K562 (cell line): ENCODE data around the gene KIF25. TPM values are rescaled to one million over a fixed set of nuclear protein-coding genes. Genes with fewer than 3 reads are reported as not detected.
A peak's percentile ranks its signal among the peaks of the same experiment; 100 is the strongest.

Experiments
- ATAC-seq: fragments of 200-7000 bp; cut with Tn5 transposase; 3 replicates; pipeline ENCODE4 v1.9.1; 2020; ENCODE audit warnings: moderate library complexity
- BruUV-seq: library from RNA; stranded (reverse); fragments of 400-500 nt; replicated peaks from 2 replicates; lab custom pipeline; 2021; lab: Mats Ljungman, UMichigan
- CTCF ChIA-PET: fragments of 300-600 bp; formaldehyde crosslinking; extraction: SDS; loops from one replicate; lab custom pipeline; 2021; ENCODE audit warnings: low intra/inter-chr PET ratio; lab: Yijun Ruan, JAX
- POLR2A ChIA-PET: fragments of 300-600, 350-650 bp; sonication (Branson Sonifier 250); formaldehyde crosslinking; extraction: SDS; loops from one replicate; lab custom pipeline; 2021; ENCODE audit warnings: antibody characterized with exemption, inconsistent platforms; lab: Yijun Ruan, JAX
- DNase-seq, 4 experiments: peaks; one replicate each; pipeline versions ENCODE4 v3.0.0 to v3.0.0-alpha.2; 2011 to 2018; ENCODE audit warnings: low spot score in 3 of 4, mixed read lengths in 3 of 4; ENCODE audit errors: extremely low read depth in 1 of 4
- FAIRE-seq: peaks from 2 replicates; lab custom pipeline; 2011; peaks lifted over from hg19 to GRCh38; lab: Jason Lieb, UNC
- H2AFZ ChIP-seq: 2 replicates; pipeline ENCODE4 v1.6.0; 2011; ENCODE audit warnings: low read depth, low read length, control low read depth, inconsistent platforms
- H3K27ac ChIP-seq: fragments of 200-600 bp; 3 replicates; pipeline ENCODE4 v1.8.0; 2011; ENCODE audit warnings: low read depth, mild to moderate bottlenecking, control low read depth, inconsistent platforms, low read length, moderate library complexity, mixed read lengths; ENCODE audit errors: extremely low read depth
- H3K27me3 ChIP-seq, 2 experiments: fragments of 300-600 bp in 1 of 2; 2 replicates in 1 of 2; 3 replicates in 1 of 2; pipeline versions ENCODE4 v1.6.0 to v1.8.0; 2011; ENCODE audit warnings: inconsistent platforms in 2 of 2, low read length in 2 of 2, mild to moderate bottlenecking in 1 of 2, mixed read lengths in 1 of 2, moderate library complexity in 1 of 2; ENCODE audit not compliant: control insufficient read depth in 2 of 2, insufficient read depth in 2 of 2
- H3K36me3 ChIP-seq: fragments of 300-600 bp; 3 replicates; pipeline ENCODE4 v1.8.0; 2011; ENCODE audit warnings: mild to moderate bottlenecking, low read length, inconsistent platforms; ENCODE audit not compliant: control insufficient read depth, insufficient read depth
- H3K4me1 ChIP-seq, 2 experiments: fragments of 200-600 bp in 1 of 2; replicated peaks in 1 of 2; 2 replicates in 1 of 2; 3 replicates in 1 of 2; pipeline versions ENCODE4 v1.5.1 to v1.8.0; 2011; ENCODE audit warnings: inconsistent platforms in 2 of 2, low read length in 2 of 2, mild to moderate bottlenecking in 1 of 2, mixed read lengths in 1 of 2, moderate library complexity in 1 of 2; ENCODE audit not compliant: control insufficient read depth in 2 of 2, insufficient read depth in 2 of 2
- H3K4me2 ChIP-seq: 2 replicates; pipeline ENCODE4 v1.6.1; 2011; ENCODE audit warnings: low read length, control low read depth, inconsistent platforms, mixed read lengths; ENCODE audit not compliant: insufficient read depth
- H3K4me3 ChIP-seq: fragments of 200-600 bp; sonication (generic), shearing (Covaris generic); 2 replicates; pipeline ENCODE4 v1.5.1; 2016; ENCODE audit warnings: control low read depth, inconsistent platforms
- H3K79me2 ChIP-seq: fragments of 200-600 bp; 3 replicates; pipeline ENCODE4 v1.8.0; 2011; ENCODE audit warnings: low read length, inconsistent platforms; ENCODE audit not compliant: control insufficient read depth, insufficient read depth
- H3K9ac ChIP-seq, 2 experiments: 2 replicates each; pipeline versions ENCODE4 v1.6.0 to v1.6.1; 2011; ENCODE audit warnings: low read depth in 2 of 2, low read length in 2 of 2, control low read depth in 1 of 2, inconsistent platforms in 1 of 2, mild to moderate bottlenecking in 1 of 2, mixed read lengths in 1 of 2; ENCODE audit not compliant: insufficient read depth in 1 of 2
- H3K9me1 ChIP-seq: one replicate; pipeline ENCODE4 v1.6.0; 2011; ENCODE audit warnings: inconsistent platforms, mild to moderate bottlenecking, low read length, moderate library complexity; ENCODE audit not compliant: control insufficient read depth, insufficient read depth
- H3K9me3 ChIP-seq: replicated peaks from 2 replicates; pipeline ENCODE4 v1.5.1; 2011; ENCODE audit warnings: low read depth, low read length, inconsistent platforms; ENCODE audit not compliant: control insufficient read depth, insufficient read depth
- H4K20me1 ChIP-seq: replicated peaks from 2 replicates; pipeline ENCODE4 v1.6.1; 2011; ENCODE audit warnings: low read length, inconsistent platforms, mixed read lengths; ENCODE audit not compliant: control insufficient read depth, insufficient read depth
- ELF4 ChIP-seq: fragments of 450-650 bp; formaldehyde crosslinking; IDR thresholded peaks from 2 replicates; pipeline ENCODE4 v1.4.0; 2022; ENCODE audit warnings: missing genetic modification characterization
- GATAD2B ChIP-seq: fragments of 450-650 bp; IDR thresholded peaks from 2 replicates; pipeline ENCODE4 v1.6.1; 2017; ENCODE audit warnings: mild to moderate bottlenecking, borderline replicate concordance
- KDM5B ChIP-seq: fragments of 200-600 bp; sonication (generic); IDR thresholded peaks from 2 replicates; pipeline ENCODE4 v1.6.1; 2012; ENCODE audit warnings: low read depth, mild to moderate bottlenecking, moderate library complexity, low read length, control low read depth, inconsistent platforms; ENCODE audit not compliant: insufficient replicate concordance
- MAFG ChIP-seq: fragments of 450-650 bp; conservative IDR thresholded peaks from 2 replicates; pipeline ENCODE4 v1.6.1; 2016; ENCODE audit warnings: missing genetic modification characterization, missing compliant biosample characterization
- RBM25 ChIP-seq: fragments of 200-400 bp; formaldehyde crosslinking; IDR thresholded peaks from 2 replicates; pipeline ENCODE4 v1.6.1; 2018; ENCODE audit warnings: low read length, low read depth, moderate library complexity; ENCODE audit not compliant: severe bottlenecking
- SMARCA5 ChIP-seq: fragments of 450-650 bp; IDR thresholded peaks from 2 replicates; pipeline ENCODE4 v1.6.1; 2016
- SP1 ChIP-seq: sonication (generic); formaldehyde crosslinking; IDR thresholded peaks from 2 replicates; pipeline ENCODE4 v1.8.1; 2022; ENCODE audit warnings: mild to moderate bottlenecking, missing genetic modification reagents
- ZBTB12 ChIP-seq: fragments of 250-450 bp; sonication (Bioruptor Pico); IDR thresholded peaks from 2 replicates; pipeline ENCODE4 v1.4.0; 2020
- ZBTB43 ChIP-seq: sonication (generic); formaldehyde crosslinking; IDR thresholded peaks from 2 replicates; pipeline ENCODE4 v1.8.0; 2023; ENCODE audit warnings: mild to moderate bottlenecking, missing genetic modification reagents
- ZBTB9 ChIP-seq: fragments of 450-650 bp; formaldehyde crosslinking; IDR thresholded peaks from 2 replicates; pipeline ENCODE4 v1.4.0; 2020; ENCODE audit warnings: mild to moderate bottlenecking, moderate library complexity
- ZNF639 ChIP-seq, 2 experiments: fragments of 200-800 bp in 1 of 2; sonication (Bioruptor generic) in 1 of 2; sonication (generic) in 1 of 2; formaldehyde crosslinking in 1 of 2; IDR thresholded peaks in 1 of 2; conservative IDR thresholded peaks in 1 of 2; 2 replicates each; pipeline versions ENCODE4 v1.5.0 to v1.6.1; 2016 to 2020; ENCODE audit warnings: missing compliant biosample characterization in 1 of 2, missing genetic modification characterization in 1 of 2, missing genetic modification reagents in 1 of 2
- WGBS: fragments of 100-300 bp; shearing (Covaris generic); methylation state at CpG from one replicate; pipeline ENCODE4 v1.1.6; 2016; ENCODE audit warnings: low coverage, mixed read lengths; ENCODE audit not compliant: insufficient coverage; ENCODE audit errors: missing lambda C conversion rate; 5-methylcytosine and 5-hydroxymethylcytosine counted together
- in situ Hi-C: fragments of 300-500 bp; cut with MboI; formaldehyde crosslinking; loops from 4 replicates; pipeline ENCODE4 v1.15.0; 2018; ENCODE audit warnings: inconsistent platforms, mixed read lengths
- intact Hi-C: fragments of 100-400 bp; cut with micrococcal nuclease; formaldehyde crosslinking; loops from 2 replicates; pipeline ENCODE4 v1.14.2; 2022
- polyA plus RNA-seq, 8 experiments: library from polyadenylated mRNA; depleted of rRNA in 4 of 8; stranded (reverse) in 5 of 8; unstranded in 3 of 8; fragments of >200 nt; fragmentation: Nextera tagmentation in 2 of 8; fragmentation: Illumina TruSeq in 1 of 8; extraction: Ambion mirVana in 2 of 8; extraction: Trizol in 1 of 8; gene quantifications; 2 replicates each; pipeline versions ENCODE4 v1.2.1 to v1.2.3, GENCODE V29; 2011 to 2014; ENCODE audit warnings: inconsistent platforms in 1 of 8, missing spikeins in 1 of 8
- total RNA-seq, 7 experiments: library from RNA; depleted of rRNA in 6 of 7; stranded (reverse); fragments of >200 nt in 6 of 7; fragmentation: Illumina TruSeq in 2 of 7; extraction: Trizol in 2 of 7; gene quantifications; 2 replicates each; pipeline versions ENCODE4 v1.2.1 to v1.2.3, GENCODE V29; 2011 to 2021; ENCODE audit warnings: low replicate concordance in 1 of 7
- TF ChIP-seq, protein P1 (sequence below), 2 experiments: IDR thresholded peaks; 2 replicates each; pipeline ENCODE4 v1.6.1; 2011; ENCODE audit warnings: borderline replicate concordance in 1 of 2, control low read depth in 1 of 2, low read depth in 1 of 2, low read length in 1 of 2, mild to moderate bottlenecking in 1 of 2, mixed read lengths in 1 of 2, moderate library complexity in 1 of 2; ENCODE audit not compliant: insufficient read depth in 1 of 2, insufficient read length in 1 of 2, poor library complexity in 1 of 2, severe bottlenecking in 1 of 2; ENCODE audit errors: extremely low read depth in 1 of 2

The KIF25 gene
- total and polyA plus RNA-seq, 9 of the 15 experiments (the other 6 are each of a cell fraction or from before 2014, with no cell fraction given): 0.04 to 0.49 (median 0.23) TPM; not detected in 5

GRCh38 chr6:167978607-167979006, 18.9 kb upstream of the KIF25 start (continued):
- TF ChIP-seq ELF4 (CRISPR knock-in tag) (no peak), SMARCA5 (no peak), ZBTB9 (CRISPR knock-in tag) (no peak), KDM5B (no peak), RBM25 (no peak), SP1 (no peak)

- no peaks in the 10 kb centered on the region for H3K36me3 ChIP-seq
- H3K9me3 ChIP-seq: no peaks in the 10 kb centered on the region
- in situ Hi-C loops (no loop called here), intact Hi-C loops (no loop called here)
- H4K20me1 ChIP-seq: no peaks in the 10 kb centered on the region
- no TSS peak for BruUV-seq
- FAIRE-seq: peak; percentile 51
- H3K4me1 ChIP-seq: peaks cover 0 to 8% of the 10 kb centered on the region in 2 experiments; a peak in 1 of 5 replicates
- H3K4me3 ChIP-seq: no peak overlapping the region
- peaks cover 32 to 35% of the 10 kb centered on the region in 2 experiments for H3K27me3 ChIP-seq
- no peak overlapping the region for H2AFZ ChIP-seq
- H3K9me1 ChIP-seq: no peaks in the 10 kb centered on the region
- ATAC-seq: no peak
- no peaks in the 10 kb centered on the region for H3K79me2 ChIP-seq
- POLR2A ChIA-PET: interaction anchor here (0.6 kb wide), 1 partner anchor 630 kb away, joined by 3 read pairs; no protein-coding TSS in a partner anchor
- WGBS: 6% methylated on average over 12 of the region's 12 CpGs
- no peak overlapping the region for H3K9ac ChIP-seq
- no peak overlapping the region for H3K27ac ChIP-seq
- no peak for DNase-seq
- CTCF ChIA-PET: no interaction called here
- no peak overlapping the region for H3K4me2 ChIP-seq
- TF ChIP-seq SP1 (no peak), ZBTB43 (CRISPR knock-in tag) (no peak), MAFG (tag) (no peak), GATAD2B (no peak), ZNF639 (CRISPR knock-in tag; conservative IDR thresholded peaks at IDR 0.05 in 1 of 2, IDR thresholded peaks at IDR 0.05 in 1 of 2) (no peak), ZBTB12 (CRISPR knock-in tag) (no peak)
- TF ChIP-seq, protein P1, sequence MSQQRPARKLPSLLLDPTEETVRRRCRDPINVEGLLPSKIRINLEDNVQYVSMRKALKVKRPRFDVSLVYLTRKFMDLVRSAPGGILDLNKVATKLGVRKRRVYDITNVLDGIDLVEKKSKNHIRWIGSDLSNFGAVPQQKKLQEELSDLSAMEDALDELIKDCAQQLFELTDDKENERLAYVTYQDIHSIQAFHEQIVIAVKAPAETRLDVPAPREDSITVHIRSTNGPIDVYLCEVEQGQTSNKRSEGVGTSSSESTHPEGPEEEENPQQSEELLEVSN (IDR thresholded peaks at IDR 0.05; ENCODE audit: borderline replicate concordance in 1 of 2, extremely low read depth in 1 of 2, insufficient read depth in 1 of 2, insufficient read length in 1 of 2, low read depth in 1 of 2, low read length in 1 of 2, poor library complexity in 1 of 2, severe bottlenecking in 1 of 2): no peak
Measured at GRCh38 chr6:167979436-167980139, 17.9 kb upstream of the KIF25 start.
